ENCODE measurements around the gene INKA2.
"Not testable (repeated sequence)": the region's sequence is repeated elsewhere in the genome, so short reads cannot be mapped to it uniquely, and the experiment has no call there.

INKA2 gene

DNA sequence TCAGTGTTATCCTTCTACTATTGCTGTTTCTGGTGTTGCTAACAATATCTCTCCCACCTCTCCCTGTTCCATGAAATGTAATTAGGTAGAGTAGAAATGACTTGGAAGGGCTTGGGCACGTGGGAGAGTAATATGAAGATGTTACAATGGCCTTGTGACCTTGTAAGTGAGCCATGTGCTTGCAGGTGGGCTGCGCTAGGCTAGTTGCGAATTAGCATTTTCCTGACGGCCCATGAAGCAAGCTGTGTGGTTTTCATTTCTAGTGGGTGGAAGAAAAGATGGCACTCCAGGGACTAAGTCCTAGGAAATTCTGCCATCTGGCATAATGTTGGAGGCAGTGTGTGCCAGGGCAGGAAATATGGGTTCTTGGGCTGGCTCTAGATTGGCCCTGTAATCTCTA is 8.8 kb upstream of the INKA2 start:
- DNase-seq = no peak

DNA sequence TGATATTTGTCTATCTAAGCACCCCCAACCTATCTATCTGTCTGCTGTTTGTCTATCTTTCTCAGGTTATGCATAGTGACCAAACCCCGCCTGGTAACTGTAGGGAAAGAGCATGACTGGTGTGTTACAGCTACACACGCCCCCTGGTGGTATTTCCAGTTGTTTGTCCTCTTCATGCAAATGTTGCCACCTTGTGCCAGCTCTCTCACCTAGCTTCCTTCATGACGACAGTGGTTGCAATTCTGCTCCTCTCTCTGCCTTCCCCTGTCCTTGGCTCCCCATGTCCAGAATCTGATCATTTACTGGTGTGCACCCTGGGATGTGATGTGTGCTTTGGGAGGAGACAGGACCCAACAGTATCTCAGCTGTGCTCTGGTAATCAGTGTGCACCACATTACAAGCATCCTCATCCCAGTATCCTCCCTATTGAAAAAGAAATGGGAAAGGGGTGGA is 8.1 kb upstream of the INKA2 start:
- no peak for DNase-seq

DNA sequence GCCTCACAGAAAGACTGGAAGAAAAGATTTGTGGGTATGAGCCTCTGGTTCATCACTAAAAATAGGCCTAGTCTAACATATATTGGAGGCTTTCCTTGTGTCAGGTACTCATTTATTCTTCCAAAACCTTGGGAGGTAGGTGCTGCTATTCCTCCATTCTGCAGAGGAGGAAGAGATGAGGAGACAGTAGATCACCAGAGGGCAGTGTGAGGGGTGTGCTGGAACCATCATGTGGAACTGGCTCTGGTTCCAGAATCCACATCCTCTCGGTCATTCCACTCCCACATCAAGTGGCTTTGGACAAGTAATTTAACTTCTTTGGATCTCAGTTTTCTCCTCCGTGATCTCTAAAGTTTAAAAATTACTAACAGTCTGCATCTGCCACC is 7.4 kb upstream of the INKA2 start:
- no peak for DNase-seq

DNA sequence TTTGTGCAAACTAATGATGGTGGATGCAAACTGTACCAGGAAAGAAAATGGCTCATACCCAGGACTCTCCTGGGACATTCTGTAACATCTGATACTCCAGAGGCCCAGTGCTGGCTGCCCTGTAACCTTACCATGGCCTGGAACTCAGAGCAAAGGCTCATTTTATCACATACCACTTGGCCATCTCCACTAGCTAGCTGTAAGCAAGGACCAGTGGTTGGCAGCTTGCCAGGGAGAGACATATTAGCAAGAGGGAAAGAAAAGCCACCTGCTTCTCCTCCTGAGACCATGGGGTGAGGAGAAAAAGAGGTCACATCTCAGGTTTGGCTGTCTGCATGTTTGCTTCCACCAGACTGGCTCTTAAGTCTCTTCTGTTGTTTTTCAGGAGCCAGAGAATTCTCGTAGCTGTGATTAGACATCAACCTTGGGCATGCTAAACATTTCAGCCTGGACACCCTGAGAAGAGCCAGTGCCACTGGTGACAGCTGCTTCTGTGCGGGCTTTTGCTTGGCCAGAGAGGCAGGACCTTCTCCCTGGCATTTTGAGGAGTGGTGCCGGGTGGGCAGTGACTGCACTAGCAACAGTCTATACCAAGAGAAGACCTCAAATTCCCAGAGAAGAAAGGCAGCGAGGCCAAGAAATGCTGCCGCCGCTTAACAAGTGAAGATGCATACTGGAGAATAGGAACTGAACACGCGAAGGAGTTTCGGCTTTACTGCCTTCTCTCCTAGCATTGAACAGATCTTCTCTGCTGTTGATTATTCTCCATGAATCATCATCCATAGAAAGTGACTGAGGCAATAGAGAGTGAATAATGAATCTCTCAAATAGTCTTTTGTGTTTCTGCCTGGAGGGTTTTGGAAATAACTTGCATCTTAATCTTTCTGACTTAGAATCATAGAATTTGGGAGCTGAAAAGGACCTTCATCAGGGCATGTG is 6.7 kb upstream of the INKA2 start:
- DNase-seq = no peak

DNA sequence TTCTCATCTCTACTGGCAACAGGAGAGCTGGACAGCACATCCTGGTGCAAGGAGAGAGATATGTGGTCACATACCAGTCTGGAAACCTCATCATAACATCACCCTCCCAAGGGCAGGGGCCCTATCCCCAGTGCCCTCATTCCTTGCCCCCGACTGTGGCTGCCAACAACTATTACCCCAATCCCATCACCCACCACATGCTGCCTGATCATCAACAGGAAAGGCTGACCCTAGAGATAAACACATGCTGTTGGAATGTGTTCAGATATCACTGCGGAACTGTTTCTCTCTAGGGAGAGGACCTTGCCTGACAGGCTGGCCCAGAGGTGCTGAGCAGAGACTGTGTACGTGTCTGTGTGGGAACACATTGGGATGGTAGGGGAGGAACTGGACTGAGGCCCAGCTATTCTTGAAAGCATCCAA is 4.5 kb upstream of the INKA2 start:
- DNase-seq = peak; percentile 1

DNA sequence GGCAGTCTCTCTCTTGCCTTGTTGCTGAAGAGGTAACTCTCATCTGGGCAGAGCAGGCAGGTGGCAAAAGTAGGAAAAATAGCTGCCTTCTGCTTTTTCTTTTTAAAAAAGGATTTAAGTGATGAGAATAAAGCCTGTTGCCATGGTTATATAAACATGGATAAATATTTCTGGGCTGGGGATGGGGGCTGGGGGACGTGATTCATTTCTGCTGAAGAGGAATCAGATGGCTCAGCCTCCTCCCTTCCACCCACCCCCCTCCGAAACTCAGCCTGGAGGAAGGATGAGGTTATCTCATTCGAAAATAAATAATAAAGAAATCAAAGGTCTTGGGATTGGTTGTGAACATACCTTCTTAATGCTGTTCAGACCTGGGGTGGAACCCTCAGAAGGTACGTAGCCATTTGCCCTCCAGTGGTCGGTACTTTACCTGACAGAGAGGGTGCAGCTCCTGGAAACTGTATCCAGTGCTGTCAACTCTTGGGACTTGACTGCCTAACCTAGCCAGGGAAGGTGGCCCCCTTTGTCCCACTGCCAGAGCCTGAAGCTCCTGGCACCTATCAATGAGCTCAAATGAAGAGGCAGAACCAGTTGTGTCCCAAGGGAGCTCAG is 3.8 kb upstream of the INKA2 start:
- DNase-seq = peak; percentile 1

DNA sequence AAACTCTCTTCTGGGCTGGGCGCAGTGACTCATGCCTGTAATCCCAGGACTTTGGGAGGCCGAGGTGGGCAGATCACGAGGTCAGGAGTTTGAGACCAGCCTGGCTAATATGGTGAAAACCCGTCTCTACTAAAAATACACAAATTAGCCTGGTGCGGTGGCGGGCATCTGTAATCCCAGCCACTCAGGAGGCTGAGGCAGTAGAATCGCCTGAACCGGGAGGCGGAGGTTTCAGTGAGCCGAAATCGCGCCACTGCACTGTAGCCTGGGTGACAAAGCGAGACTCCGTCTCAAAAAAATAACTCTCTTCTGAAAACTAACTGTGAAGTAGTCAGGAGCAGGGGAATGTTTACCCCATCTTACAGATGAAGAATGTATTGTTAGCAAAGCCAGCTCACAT is 3.1 kb upstream of the INKA2 start:
- not testable (repeated sequence) for DNase-seq

DNA sequence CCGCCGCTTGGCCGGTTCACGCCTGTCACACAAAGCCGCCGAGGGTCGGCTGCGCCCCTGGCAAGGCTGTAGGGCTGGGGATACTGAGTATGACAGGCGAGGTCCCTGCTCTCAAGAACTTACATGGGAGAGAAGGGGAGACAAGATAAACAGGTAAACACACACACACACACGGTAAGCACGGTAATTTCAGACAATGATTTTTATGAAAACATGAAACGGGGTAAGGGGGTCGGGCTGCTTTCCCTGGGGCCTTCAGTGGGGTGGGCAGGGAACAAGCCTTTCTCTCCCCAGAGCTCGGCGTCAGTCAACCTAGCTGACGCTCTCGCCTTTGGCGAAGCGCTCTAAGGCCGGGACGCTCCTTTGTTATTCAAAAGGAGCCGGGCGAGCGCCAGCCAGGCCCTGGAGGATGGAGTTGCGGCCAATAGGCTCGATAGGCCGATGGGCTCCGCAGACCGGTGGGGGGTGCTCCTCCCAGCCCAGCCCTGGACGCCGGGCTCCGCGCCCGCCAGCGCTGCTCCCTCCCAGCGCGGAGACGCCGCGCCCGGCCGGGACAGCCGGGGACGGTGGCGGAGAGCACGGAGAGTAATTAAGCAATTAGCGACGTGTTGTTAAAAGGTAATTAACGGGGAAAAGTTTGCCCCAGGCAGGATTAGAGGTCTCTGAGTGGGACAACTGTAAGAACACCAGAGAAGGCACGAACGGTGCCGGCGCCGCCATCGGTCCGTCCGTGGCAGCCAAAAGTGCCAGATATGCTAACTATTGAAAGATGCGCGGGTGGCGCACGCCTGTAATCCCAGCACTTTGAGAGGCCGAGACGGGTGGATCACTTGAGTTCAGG is 950 bp upstream of the INKA2 start:
- DNase-seq = peak; percentile 88

DNA sequence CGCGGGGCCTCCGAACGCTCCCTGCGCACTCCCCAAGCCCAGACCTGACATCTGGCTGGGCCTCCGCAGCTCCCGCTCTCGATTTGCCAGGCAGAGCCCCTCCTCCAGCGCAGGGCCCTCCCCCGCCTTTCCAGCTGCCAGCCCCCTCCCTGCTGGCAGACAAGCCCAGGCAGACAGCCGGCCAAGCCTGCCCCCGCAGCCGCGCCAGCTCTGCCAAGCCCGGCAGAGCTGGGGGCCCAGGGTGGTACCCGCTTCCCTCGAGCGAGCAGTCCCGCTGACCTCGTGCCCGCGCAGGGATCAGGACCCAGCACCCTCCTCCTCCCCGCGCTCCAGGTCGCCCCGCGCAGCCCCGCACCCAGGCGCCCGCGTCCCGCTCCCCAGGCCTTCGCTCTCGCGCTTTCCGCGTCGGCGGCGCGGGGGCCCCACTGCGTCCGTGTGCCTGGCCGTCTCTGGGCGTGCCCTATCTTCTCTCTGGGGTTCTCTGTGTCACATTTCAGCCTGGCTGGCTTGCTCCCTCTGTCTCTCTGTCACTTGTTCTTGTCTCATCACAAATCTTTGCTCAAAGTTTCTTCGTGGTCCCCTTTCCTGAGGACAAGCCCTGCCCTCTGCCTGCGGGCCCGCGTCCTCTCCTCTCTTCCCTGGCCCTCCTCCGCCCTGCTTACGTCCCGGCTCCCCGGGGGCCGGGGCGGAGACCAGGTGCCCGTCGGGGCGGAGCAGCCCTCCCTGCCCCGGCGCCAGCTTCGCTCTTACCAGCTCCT is 580 bp downstream of the INKA2 start:
- no peak for DNase-seq

DNA sequence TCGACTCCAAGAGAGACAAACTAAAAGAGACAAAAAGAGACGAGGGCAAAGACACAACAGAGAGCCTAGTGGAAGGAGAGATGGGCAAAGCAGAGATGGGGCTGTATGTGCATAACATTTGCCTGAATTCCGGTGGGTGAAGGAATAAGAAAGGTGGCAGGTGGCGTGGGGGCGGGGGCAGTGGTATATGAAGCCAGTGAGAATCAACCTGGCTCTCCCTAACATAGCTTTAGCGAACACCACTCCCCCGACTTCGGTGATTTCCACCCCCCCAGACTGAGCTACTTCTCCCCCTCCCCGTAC is 1.1 kb downstream of the INKA2 start:
- no peak for DNase-seq

DNA sequence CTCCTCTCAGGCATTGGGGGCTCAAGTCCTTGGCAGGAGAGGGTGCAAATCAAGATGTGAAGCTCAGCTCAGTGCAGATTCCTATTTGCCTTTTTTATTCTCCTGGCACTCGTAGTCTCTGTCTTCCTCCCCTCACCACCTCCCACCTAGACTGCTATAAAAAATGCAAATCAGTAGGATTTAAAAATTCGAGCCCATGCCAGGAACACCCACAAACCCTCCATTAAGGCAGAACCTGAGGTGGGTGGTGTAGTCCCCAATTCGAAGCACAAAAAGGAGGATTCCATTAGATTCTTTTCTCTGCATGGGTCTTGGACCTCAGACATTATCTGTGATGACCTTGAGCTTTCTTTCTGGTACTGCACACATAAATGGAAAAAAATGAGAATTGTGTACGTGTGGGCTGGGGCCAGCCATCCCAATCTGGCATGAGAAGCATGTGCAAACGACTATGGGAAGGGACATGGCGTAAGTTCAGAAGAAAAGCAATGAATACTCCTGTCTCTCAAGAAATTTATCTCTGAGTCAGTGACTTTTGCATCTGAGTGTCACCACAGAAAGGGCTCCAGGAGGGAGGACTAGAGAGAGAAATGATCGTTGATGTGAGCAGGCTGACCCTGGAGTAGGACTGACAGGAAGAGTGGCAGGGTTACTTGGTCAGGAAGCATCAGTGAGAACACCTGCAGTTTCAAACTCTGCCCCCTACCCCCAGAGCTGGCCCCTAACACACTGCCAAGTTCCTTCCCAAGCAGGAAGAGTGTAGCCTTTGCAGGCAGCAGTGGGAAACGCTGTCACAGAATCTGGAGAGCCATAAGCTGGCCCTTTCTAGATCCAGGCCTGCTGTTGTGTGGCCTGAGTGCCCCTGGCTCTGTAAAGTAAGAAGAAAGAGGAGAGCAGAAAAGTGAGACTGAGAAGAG is 1.7 kb downstream of the INKA2 start:
- no peak for DNase-seq

DNA sequence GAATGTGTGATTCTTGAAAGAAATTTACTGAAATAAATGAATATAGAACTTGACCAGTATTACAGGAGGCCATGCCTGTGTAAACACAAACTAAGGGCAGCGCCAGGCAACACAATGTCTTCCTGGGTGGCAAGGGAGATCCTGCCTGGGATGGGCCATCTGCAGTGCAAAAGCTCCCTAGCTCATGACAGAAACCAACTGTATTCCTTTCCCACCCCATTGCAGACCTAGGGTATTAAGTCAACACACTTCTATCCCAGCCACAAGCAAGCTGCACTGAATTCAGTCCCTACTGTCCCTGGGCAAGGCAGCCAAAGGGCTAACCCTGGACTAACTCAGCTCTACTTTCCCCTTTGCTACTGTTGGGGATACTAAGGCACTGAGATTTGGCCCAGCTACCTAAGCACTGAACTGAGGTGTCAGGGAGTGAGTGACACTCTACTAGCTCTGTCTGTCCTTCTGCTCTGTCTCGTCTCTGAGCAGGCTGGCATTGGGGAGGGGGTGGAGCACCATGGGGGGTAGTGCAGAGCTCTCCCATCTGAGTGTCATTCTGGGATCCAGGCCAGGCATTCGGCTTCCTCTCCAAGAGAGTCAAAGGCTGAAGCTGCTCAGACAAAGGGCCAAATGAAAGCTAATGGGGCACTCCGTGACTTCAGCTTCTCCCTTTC is 2.5 kb downstream of the INKA2 start:
- DNase-seq = no peak

DNA sequence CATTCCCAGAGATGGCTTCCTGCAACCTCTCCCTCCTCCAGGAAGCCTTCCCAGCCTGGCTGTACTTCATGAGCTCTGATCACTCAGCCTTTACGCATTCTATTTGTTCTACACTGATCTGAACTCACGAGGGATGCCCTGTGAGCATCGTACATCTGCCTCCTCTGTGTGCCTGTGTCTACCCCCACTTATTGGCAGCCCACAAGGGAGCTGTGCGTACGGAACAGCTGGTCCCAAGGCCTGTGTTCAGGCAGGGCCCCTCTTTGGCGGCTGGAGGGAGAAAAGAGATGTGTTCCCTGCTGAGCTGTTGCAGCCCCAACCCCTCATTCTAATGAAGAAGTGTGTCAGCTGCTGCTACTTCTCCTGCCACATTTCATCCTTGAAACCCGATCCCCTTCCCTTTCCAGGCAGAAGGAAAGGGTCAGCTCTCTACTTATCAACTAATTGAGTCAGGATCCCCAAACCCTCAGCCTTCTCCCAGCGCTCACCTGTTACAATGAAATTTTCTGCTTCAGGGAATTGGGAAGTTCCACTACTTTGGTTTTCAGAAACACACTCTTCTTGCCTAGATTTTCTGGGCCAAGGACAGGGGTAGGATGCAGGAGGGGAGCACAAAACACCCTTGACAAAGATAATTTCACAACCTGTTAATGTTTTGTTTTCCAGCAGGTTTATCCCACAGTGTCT is 3.2 kb downstream of the INKA2 start:
- peak; percentile 52 for DNase-seq

DNA sequence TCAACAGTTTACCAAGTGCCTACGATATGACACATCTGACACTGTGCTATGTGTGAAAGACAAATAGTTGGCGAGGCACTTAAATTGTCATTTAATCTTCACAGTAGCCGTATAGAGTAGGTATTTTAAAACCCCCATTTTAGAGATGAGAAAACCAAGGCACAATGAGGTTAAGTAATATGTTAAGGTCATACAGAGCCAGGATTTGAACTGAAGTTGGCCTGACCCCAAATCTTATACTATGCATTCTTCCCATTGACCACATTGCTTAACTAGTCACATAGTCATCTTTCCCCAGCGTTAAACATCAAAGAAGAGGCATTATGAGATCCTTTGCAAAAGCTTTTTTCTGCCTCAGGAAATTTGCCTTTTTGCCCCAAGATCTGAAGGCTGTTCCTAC is 3.9 kb downstream of the INKA2 start:
- DNase-seq = no peak

DNA sequence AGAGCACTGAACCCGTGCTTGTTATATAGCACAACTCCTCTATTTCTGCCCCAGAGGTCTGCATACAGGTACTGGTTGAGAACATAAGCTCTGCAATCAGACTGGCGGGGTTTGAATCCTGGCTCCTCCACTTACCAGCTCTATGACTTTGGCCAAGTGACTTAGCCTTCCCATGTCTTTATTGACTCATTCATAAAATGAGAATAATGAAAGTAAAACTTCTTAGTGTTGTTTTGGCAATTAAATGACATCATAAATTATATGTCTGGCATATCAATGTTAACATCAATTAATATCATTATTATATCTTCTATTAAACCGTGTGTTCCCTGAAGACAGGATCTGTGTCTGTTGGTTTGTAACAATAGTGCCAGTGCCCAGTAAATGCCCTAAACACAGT is 4.3 kb downstream of the INKA2 start:
- DNase-seq = no peak

DNA sequence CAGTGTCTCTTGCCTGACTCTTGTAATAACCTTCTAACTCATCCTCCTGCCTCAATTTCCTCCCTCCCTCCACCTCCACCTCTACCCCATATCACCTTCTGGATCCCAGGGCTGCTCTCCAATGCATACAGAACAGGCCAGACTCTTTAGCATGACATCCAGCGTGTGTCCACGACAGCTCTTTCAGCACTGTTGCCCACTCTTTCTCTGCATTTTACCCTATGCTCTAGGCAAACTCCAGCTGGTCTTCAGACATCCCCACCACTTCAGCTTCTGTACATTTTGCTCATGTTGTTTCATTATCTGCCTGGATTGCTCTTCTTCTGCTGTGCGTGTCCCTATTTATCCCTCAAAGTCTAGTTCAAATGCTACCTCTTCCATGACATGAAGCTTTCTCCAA is 4.8 kb downstream of the INKA2 start:
- no peak for DNase-seq

DNA sequence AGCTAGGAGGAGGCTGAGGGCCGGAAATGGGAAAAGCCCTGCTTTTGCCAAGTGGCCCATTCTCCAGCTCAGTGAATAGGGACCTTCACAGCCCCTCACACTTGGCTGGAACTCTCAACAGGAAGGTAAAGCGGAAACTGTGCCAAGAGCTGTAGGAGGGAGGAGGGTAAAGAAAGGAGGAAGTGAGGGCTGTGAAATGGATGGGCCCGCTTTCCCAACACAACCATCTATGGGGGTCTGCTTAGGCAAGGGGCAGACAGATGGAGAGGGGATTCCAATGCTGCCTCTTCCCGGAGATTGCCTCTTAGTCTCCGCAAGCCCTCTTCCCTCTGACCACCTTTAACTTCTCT is 5.2 kb downstream of the INKA2 start:
- no peak for DNase-seq

DNA sequence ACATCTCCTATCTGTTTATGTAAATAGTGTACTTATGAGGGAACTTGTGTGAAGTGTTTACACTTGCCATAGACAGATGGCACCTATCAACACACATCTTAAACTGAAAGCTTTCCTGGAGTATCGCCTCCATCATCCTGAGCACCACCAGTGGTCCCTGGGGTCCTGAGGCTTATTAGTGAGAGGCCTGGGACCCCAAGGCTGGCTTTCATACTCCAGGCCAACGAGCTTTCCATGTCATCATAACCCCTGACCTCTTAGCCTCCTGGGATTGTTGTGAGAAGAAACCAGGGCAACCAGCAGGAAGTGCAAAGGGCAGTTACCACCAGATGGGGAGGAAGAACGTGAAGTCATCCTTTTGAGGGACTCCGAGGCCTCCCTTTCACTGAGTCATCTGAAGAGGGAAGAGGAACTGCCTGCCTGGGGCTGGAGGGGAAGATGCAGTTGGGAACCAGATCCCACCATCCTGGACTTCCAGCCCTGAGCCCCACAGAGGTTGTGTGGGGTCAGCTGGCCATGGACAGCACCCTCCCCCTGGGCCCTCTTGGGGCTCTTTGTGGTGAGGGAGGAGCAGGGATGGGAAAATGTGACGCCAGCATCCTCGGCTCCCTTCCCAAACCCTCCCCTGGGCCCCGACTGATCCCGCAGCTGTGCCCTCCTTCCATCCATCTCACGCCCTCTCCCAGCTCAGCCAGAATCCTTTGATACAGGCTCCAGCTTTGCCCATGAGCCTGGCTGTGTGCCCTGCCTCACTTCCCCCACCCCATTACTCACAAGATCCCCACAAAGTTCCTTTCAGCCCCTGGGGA is 5.8 kb downstream of the INKA2 start:
- no peak for DNase-seq

DNA sequence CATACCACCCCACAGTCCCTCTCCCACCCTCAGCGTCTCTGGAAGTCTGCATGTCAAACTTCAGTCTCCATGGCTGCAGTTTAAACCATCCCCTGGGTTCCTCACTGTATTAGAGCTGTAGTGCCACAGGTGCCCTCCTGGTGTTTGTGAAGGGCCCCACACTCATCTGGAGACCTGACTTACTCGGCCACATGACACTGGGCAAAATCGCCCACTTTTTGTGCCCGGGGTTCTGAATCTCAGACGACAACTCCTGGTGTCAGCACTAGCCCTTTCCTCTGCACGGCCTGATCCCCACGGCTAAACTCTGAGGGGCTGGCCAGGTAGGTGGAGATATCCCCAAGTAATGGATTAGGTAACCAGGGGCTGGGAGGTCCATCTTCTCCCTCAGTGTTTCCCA is 6.5 kb downstream of the INKA2 start:
- DNase-seq = no peak

DNA sequence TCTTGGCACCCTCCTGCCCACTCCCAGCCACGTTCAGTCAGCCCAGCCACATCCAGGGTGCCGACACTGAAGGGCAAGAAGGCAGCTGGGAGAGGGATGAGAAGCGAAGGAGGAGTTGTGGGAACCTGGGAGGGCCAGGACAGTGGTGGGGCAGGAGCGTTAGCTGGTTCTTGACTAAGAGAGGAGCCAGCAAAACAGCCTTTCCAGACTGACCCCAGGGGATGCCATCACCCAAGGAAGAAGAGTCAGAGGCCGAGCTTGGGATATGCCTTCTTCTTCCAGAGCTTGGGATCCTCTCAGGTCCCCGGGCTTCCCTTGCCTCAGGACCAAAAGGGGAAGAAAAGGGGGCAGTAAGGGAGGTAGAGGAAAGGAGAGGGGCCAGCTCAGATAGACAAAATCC is 7.2 kb downstream of the INKA2 start:
- DNase-seq = no peak
